ENCODE results near the gene IRS4.

- TF ChIP-seq CTCF (IDR thresholded peaks at IDR 0.05): no peak
- no peak for TF ChIP-seq POLR2A (IDR thresholded peaks at IDR 0.05)
- no peak for TF ChIP-seq EP300 (IDR thresholded peaks at IDR 0.05)
Observed at GRCh38 chrX:108735091-108735678, 1.2 kb downstream of the IRS4 start.
